K562 (cell line): Measurements from ENCODE around the gene MRPL27. TPM values are rescaled to one million over a fixed set of nuclear protein-coding genes. Genes with fewer than 3 reads are reported as not detected.

Experiments
- ELK1 ChIP-seq: sonication (generic); formaldehyde crosslinking; IDR thresholded peaks from 2 replicates; pipeline ENCODE4 v1.8.1; 2022; ENCODE audit warnings: missing genetic modification reagents
- ELK3 ChIP-seq: fragments of 450-650 bp; formaldehyde crosslinking; IDR thresholded peaks from 2 replicates; pipeline ENCODE4 v1.4.0; 2020; ENCODE audit warnings: mild to moderate bottlenecking
- ESRRA ChIP-seq: fragments of 450-650 bp; IDR thresholded peaks from 2 replicates; pipeline ENCODE4 v1.6.1; 2014; ENCODE audit warnings: low read depth, mild to moderate bottlenecking, moderate library complexity, borderline replicate concordance
- FOXA3 ChIP-seq, 2 experiments: fragments of 450-650 bp in 1 of 2; sonication (generic) in 1 of 2; formaldehyde crosslinking; IDR thresholded peaks in 1 of 2; conservative IDR thresholded peaks in 1 of 2; 2 replicates each; pipeline versions ENCODE4 v1.4.0 to v1.8.0; 2020 to 2022; ENCODE audit warnings: mild to moderate bottlenecking in 2 of 2, missing genetic modification reagents in 1 of 2
- HMG20B ChIP-seq: fragments of 250-450 bp; sonication (Bioruptor Pico); IDR thresholded peaks from 2 replicates; pipeline ENCODE4 v1.5.0; 2021; ENCODE audit warnings: mild to moderate bottlenecking
- POLR2G ChIP-seq: fragments of 200-400 bp; formaldehyde crosslinking; IDR thresholded peaks from 2 replicates; pipeline ENCODE4 v1.6.1; 2017; ENCODE audit warnings: low read depth, mild to moderate bottlenecking, antibody characterized with exemption, low read length, moderate library complexity
- PTBP1 ChIP-seq: fragments of 200-400 bp; formaldehyde crosslinking; IDR thresholded peaks from 2 replicates; pipeline ENCODE4 v1.6.1; 2017; ENCODE audit warnings: low read depth, low read length
- SMC3 ChIP-seq: conservative IDR thresholded peaks from 2 replicates; pipeline ENCODE4 v1.6.1; 2011; ENCODE audit warnings: low read depth, low read length, improper control_type of control experiment; ENCODE audit not compliant: insufficient read depth
- SOX6 ChIP-seq: fragments of 450-650 bp; IDR thresholded peaks from 2 replicates; pipeline ENCODE4 v1.6.1; 2014; ENCODE audit warnings: mild to moderate bottlenecking
- SRSF9 ChIP-seq: fragments of 200-400 bp; formaldehyde crosslinking; IDR thresholded peaks from 2 replicates; pipeline ENCODE4 v1.6.1; 2017; ENCODE audit warnings: low read depth, low read length, borderline replicate concordance
- TFAM ChIP-seq: fragments of 250-450 bp; sonication (Bioruptor Pico); conservative IDR thresholded peaks from 2 replicates; pipeline ENCODE4 v1.5.0; 2021; ENCODE audit warnings: mild to moderate bottlenecking, moderate library complexity
- THAP7 ChIP-seq: fragments of 250-450 bp; sonication (Bioruptor Pico); IDR thresholded peaks from 2 replicates; pipeline ENCODE4 v1.5.0; 2021
- ZNF12 ChIP-seq: sonication (generic); formaldehyde crosslinking; IDR thresholded peaks from 2 replicates; pipeline ENCODE4 v1.4.0; 2020; ENCODE audit warnings: mild to moderate bottlenecking, missing genetic modification reagents
- ZNF232 ChIP-seq: sonication (generic); formaldehyde crosslinking; IDR thresholded peaks from 2 replicates; pipeline ENCODE4 v1.8.0; 2022; ENCODE audit warnings: mild to moderate bottlenecking, missing genetic modification reagents
- ZNF445 ChIP-seq: fragments of 250-450 bp; sonication (Bioruptor Pico); IDR thresholded peaks from 2 replicates; pipeline ENCODE4 v1.4.0; 2020; ENCODE audit warnings: low read depth, mild to moderate bottlenecking, moderate library complexity
- polyA plus RNA-seq, 8 experiments: library from polyadenylated mRNA; depleted of rRNA in 4 of 8; stranded (reverse) in 5 of 8; unstranded in 3 of 8; fragments of >200 nt; fragmentation: Nextera tagmentation in 2 of 8; fragmentation: Illumina TruSeq in 1 of 8; extraction: Ambion mirVana in 2 of 8; extraction: Trizol in 1 of 8; gene quantifications; 2 replicates each; pipeline versions ENCODE4 v1.2.1 to v1.2.3, GENCODE V29; 2011 to 2014; ENCODE audit warnings: inconsistent platforms in 1 of 8, missing spikeins in 1 of 8
- total RNA-seq, 7 experiments: library from RNA; depleted of rRNA in 6 of 7; stranded (reverse); fragments of >200 nt in 6 of 7; fragmentation: Illumina TruSeq in 2 of 7; extraction: Trizol in 2 of 7; gene quantifications; 2 replicates each; pipeline versions ENCODE4 v1.2.1 to v1.2.3, GENCODE V29; 2011 to 2021; ENCODE audit warnings: low replicate concordance in 1 of 7
- TF ChIP-seq, protein P1 (sequence below): fragments of 250-450 bp; sonication (Bioruptor Pico); IDR thresholded peaks from 2 replicates; pipeline ENCODE4 v1.5.0; 2021; ENCODE audit warnings: mild to moderate bottlenecking, moderate library complexity
- TF ChIP-seq, protein P2 (sequence below): sonication (generic); formaldehyde crosslinking; IDR thresholded peaks from 2 replicates; pipeline ENCODE4 v1.8.1; 2022; ENCODE audit warnings: missing genetic modification reagents
- TF ChIP-seq, protein P3 (sequence below): fragments of 450-650 bp; formaldehyde crosslinking; IDR thresholded peaks from 2 replicates; pipeline ENCODE4 v1.4.0; 2020; ENCODE audit warnings: mild to moderate bottlenecking, moderate library complexity

The MRPL27 gene
- total and polyA plus RNA-seq, 9 of the 15 experiments (the other 6 are each of a cell fraction or from before 2014, with no cell fraction given) = 96.3 to 401 (median 142) TPM

DNA sequence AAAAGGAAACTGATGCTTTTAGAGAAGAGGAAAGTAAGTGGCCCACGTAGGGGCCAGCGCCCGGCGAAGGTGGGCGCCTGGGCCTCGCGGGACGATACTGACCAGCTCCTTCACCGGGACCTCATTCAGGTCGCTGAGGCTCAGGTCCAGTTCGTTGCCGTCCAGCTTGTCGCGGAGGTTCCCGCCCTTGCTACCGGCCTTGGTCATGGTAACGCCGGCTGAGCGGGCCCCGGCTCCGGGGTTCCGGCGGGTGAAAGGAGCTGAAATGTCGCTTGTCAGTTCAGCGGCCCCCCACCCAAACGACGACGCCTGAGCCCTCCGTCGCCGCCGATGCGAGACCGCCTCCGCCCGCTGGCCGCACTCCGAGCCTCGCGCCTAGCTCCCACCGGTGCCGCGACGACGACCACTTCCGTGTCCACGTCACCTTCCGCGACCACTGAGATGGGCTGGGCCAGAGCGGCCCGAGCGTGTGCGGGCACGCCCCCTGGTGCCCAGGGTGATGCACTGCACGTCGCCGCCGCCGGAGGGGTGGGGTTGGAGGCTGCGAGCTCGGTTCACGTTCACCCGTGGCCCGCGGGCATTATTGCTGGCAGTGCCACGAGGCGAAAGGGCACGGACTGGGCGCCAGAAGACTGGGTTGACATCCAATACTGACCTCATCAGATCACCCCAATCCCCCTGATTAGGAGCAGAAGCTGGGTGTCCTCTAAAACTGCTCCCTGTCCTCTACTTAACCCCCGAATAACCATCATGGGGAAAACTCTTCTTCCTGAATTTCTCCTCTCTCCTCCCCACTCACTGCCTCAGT lies 24.3 kb upstream of the MRPL27 start, which contains the start of gene LRRC59 (continued):
- TF ChIP-seq HMG20B (CRISPR knock-in tag) (no peak), ELK1 (CRISPR knock-in tag) (no peak), THAP7 (CRISPR knock-in tag) (no peak), ZNF232 (no peak), TFAM (CRISPR knock-in tag) (no peak), SMC3 (peak; percentile 69), POLR2G (peak; percentile 96), SOX6 (peak; percentile 82), ESRRA (peak; percentile 83), ELK3 (no peak), ZNF12 (CRISPR knock-in tag) (no peak), SRSF9 (no peak), ZNF445 (CRISPR knock-in tag) (no peak), PTBP1 (no peak), FOXA3 (CRISPR knock-in tag; conservative IDR thresholded peaks at IDR 0.05 in 1 of 2, IDR thresholded peaks at IDR 0.05 in 1 of 2) (no peak; a peak in 1 of 4 replicates)
- TF ChIP-seq, protein P1, sequence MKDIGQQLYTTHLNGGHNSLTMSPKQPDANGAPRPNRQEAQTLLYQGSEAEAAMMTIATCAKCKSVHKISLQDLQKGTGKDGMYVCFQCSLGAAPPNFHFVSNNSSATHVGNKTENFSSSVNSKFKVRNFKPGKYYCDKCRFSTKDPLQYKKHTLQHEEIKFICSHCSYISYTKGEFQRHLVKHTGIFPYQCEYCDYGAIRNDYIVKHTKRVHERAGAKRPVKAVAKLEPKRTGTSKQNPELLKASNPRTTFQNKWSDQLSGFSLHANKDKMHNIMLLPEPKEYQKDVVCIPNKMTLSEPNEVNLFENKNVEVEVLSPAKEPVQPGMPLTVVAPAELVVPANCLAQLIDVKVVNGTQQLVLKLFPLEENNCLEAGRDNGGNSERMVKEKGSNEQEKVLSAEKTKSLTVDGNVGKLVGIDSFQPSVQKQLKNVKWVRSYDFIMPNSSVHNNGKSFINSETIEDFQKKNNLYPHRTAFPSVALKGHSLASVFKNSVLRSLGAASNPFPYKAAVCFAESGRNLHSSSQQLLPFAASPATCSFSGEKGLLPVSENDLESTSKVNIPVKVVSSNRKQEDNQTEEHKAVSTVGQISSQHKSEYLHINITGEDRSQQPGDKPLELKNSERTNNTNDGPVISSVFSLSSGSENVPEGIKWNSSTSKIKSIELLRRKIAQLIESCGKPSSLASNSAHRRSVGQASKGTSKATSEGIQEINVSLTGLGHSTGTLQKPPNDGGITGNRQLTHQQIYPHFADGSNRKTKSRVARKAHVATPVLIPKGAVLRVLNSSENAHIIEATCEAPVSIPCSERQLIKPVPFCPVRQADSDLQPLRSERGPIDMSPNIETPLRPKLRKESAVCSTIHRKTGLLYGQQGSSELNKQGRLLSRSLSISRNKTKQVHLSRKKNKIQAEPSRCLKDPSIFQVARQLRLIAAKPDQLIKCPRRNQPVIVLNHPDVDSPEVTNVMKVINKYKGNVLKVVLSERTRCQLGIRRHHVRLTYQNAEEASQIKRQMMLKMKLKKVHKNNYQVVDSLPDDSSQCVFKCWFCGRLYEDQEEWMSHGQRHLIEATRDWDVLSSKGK (CRISPR knock-in tag) = no peak
- TF ChIP-seq, protein P2, sequence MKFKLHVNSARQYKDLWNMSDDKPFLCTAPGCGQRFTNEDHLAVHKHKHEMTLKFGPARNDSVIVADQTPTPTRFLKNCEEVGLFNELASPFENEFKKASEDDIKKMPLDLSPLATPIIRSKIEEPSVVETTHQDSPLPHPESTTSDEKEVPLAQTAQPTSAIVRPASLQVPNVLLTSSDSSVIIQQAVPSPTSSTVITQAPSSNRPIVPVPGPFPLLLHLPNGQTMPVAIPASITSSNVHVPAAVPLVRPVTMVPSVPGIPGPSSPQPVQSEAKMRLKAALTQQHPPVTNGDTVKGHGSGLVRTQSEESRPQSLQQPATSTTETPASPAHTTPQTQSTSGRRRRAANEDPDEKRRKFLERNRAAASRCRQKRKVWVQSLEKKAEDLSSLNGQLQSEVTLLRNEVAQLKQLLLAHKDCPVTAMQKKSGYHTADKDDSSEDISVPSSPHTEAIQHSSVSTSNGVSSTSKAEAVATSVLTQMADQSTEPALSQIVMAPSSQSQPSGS = peak; percentile 80
- TF ChIP-seq, protein P3, sequence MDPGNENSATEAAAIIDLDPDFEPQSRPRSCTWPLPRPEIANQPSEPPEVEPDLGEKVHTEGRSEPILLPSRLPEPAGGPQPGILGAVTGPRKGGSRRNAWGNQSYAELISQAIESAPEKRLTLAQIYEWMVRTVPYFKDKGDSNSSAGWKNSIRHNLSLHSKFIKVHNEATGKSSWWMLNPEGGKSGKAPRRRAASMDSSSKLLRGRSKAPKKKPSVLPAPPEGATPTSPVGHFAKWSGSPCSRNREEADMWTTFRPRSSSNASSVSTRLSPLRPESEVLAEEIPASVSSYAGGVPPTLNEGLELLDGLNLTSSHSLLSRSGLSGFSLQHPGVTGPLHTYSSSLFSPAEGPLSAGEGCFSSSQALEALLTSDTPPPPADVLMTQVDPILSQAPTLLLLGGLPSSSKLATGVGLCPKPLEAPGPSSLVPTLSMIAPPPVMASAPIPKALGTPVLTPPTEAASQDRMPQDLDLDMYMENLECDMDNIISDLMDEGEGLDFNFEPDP = no peak
